Activated CD4-positive, alpha-beta T cell treated with anti-CD3 and anti-CD28 coated beads, Interleukin-2, amount 10 ng/mL, durations not matched to agents 24 days and 14 days (primary cell): ENCODE results near the gene LYRM1. TPM values are rescaled to one million over a fixed set of nuclear protein-coding genes. Genes with fewer than 3 reads are reported as not detected.

Experiments
- DNase-seq: peaks from one replicate; pipeline ENCODE4 v3.0.0; 2022
- H3K27ac Mint-ChIP-seq: one replicate; pipeline ENCODE4 v1.8.0; 2022; ENCODE audit warnings: mild to moderate bottlenecking, mixed read lengths
- H3K27me3 Mint-ChIP-seq: one replicate; pipeline ENCODE4 v1.8.0; 2022; ENCODE audit warnings: mixed read lengths
- H3K36me3 Mint-ChIP-seq: one replicate; pipeline ENCODE4 v1.8.0; 2022; ENCODE audit warnings: low read depth, mild to moderate bottlenecking, mixed read lengths
- H3K4me1 Mint-ChIP-seq: one replicate; pipeline ENCODE4 v1.8.0; 2021; ENCODE audit warnings: mixed read lengths
- H3K4me3 Mint-ChIP-seq: one replicate; pipeline ENCODE4 v1.8.0; 2022; ENCODE audit warnings: mild to moderate bottlenecking, moderate library complexity, mixed read lengths
- H3K9me3 Mint-ChIP-seq: one replicate; pipeline ENCODE4 v1.8.0; 2021; ENCODE audit warnings: mixed read lengths
- intact Hi-C: fragments of 100-400 bp; cut with micrococcal nuclease; formaldehyde crosslinking; loops from one replicate; pipeline ENCODE4 v1.15.1; 2023
- total RNA-seq: library from RNA; stranded (reverse); gene quantifications from 2 replicates; pipeline ENCODE4 v1.2.3, GENCODE V29; 2022

The LYRM1 gene
- total RNA-seq, 1 donor from 2014 or later = 20.9 TPM

- DNase-seq = no peak
- Mint-ChIP-seq H3K27ac (peak overlapping the region; percentile 26), H3K4me3 (peak overlapping the region; percentile 29), H3K4me1 (peaks cover 49% of the 10 kb centered on the region), H3K36me3 (peaks cover 35% of the 10 kb centered on the region), H3K9me3 (no peaks in the 10 kb centered on the region), H3K27me3 (no peaks in the 10 kb centered on the region)
- intact Hi-C loops = no loop called here
These were observed 21.2 kb upstream of the LYRM1 start for GRCh38 chr16:20879175-20880040.

GRCh38 chr16:20880867-20881502 lies 19.6 kb upstream of the LYRM1 start:
- intact Hi-C loops = no loop called here
- no peaks in the 10 kb centered on the region for H3K27me3 Mint-ChIP-seq
- peaks cover 47% of the 10 kb centered on the region for H3K4me1 Mint-ChIP-seq
- no peak overlapping the region for H3K4me3 Mint-ChIP-seq
- H3K9me3 Mint-ChIP-seq = no peaks in the 10 kb centered on the region
- no peak overlapping the region for H3K27ac Mint-ChIP-seq
- no peak for DNase-seq
- peaks cover 35% of the 10 kb centered on the region for H3K36me3 Mint-ChIP-seq

- no peak overlapping the region for H3K27ac Mint-ChIP-seq
- H3K9me3 Mint-ChIP-seq = no peaks in the 10 kb centered on the region
- no peak for DNase-seq
- H3K36me3 Mint-ChIP-seq = peaks cover 35% of the 10 kb centered on the region
- H3K4me1 Mint-ChIP-seq = peaks cover 45% of the 10 kb centered on the region
- no peaks in the 10 kb centered on the region for H3K27me3 Mint-ChIP-seq
- intact Hi-C loops = no loop called here
- H3K4me3 Mint-ChIP-seq = no peak overlapping the region
These were observed 19.1 kb upstream of the LYRM1 start for GRCh38 chr16:20881503-20881878.

- H3K4me1 Mint-ChIP-seq = peaks cover 41% of the 10 kb centered on the region
- H3K27ac Mint-ChIP-seq = peak overlapping the region; percentile 22
- DNase-seq = no peak
- intact Hi-C loops = loop anchor here (1.0 to 2.0 kb wide), 2 partner anchors 9 to 17 kb away; partner anchors contain the start of genes DCUN1D3 and LYRM1
- H3K36me3 Mint-ChIP-seq = peaks cover 30% of the 10 kb centered on the region
- no peaks in the 10 kb centered on the region for H3K27me3 Mint-ChIP-seq
- H3K4me3 Mint-ChIP-seq = peak overlapping the region; percentile 1
- H3K9me3 Mint-ChIP-seq = peaks cover 3% of the 10 kb centered on the region
These were observed 16.9 kb upstream of the LYRM1 start for GRCh38 chr16:20883554-20884239.

- Mint-ChIP-seq H3K27ac (peak overlapping the region; percentile 22), H3K27me3 (no peaks in the 10 kb centered on the region), H3K36me3 (peaks cover 29% of the 10 kb centered on the region), H3K4me3 (peak overlapping the region; percentile 1), H3K9me3 (peaks cover 3% of the 10 kb centered on the region), H3K4me1 (peaks cover 36% of the 10 kb centered on the region)
- intact Hi-C loops = loop anchor here (1.0 to 2.0 kb wide), 2 partner anchors 10 to 17 kb away; partner anchors contain the start of genes DCUN1D3 and LYRM1
- DNase-seq = peak; percentile 68
These were observed 16.4 kb upstream of the LYRM1 start for GRCh38 chr16:20884240-20884556.

- Mint-ChIP-seq H3K27ac (no peak overlapping the region), H3K4me3 (no peak overlapping the region), H3K36me3 (peaks cover 32% of the 10 kb centered on the region), H3K9me3 (peaks cover 3% of the 10 kb centered on the region), H3K4me1 (peaks cover 32% of the 10 kb centered on the region), H3K27me3 (no peaks in the 10 kb centered on the region)
- intact Hi-C loops = no loop called here
- DNase-seq = no peak
These were observed 14.3 kb upstream of the LYRM1 start for GRCh38 chr16:20886320-20886719.

- Mint-ChIP-seq H3K36me3 (peaks cover 40% of the 10 kb centered on the region), H3K27ac (no peak overlapping the region), H3K27me3 (no peaks in the 10 kb centered on the region), H3K9me3 (peaks cover 3% of the 10 kb centered on the region), H3K4me3 (no peak overlapping the region), H3K4me1 (peaks cover 32% of the 10 kb centered on the region)
- intact Hi-C loops = no loop called here
- no peak for DNase-seq
These were observed 13.4 kb upstream of the LYRM1 start for GRCh38 chr16:20887207-20887606.

GRCh38 chr16:20889625-20890275 lies 10.8 kb upstream of the LYRM1 start:
- Mint-ChIP-seq H3K4me3 (no peak overlapping the region), H3K36me3 (peaks cover 42% of the 10 kb centered on the region), H3K9me3 (peaks cover 3% of the 10 kb centered on the region), H3K27me3 (no peaks in the 10 kb centered on the region), H3K4me1 (peaks cover 30% of the 10 kb centered on the region), H3K27ac (no peak overlapping the region)
- DNase-seq = no peak
- intact Hi-C loops = no loop called here

- DNase-seq = no peak
- intact Hi-C loops = no loop called here
- Mint-ChIP-seq H3K27me3 (no peaks in the 10 kb centered on the region), H3K4me1 (peaks cover 46% of the 10 kb centered on the region), H3K9me3 (no peaks in the 10 kb centered on the region), H3K4me3 (no peak overlapping the region), H3K27ac (no peak overlapping the region), H3K36me3 (peaks cover 45% of the 10 kb centered on the region)
These were observed 6.2 kb upstream of the LYRM1 start for GRCh38 chr16:20894388-20894787.

GRCh38 chr16:20897253-20897897 lies 3.2 kb upstream of the LYRM1 start:
- H3K4me1 Mint-ChIP-seq = peaks cover 52% of the 10 kb centered on the region
- H3K27me3 Mint-ChIP-seq = no peaks in the 10 kb centered on the region
- no peaks in the 10 kb centered on the region for H3K9me3 Mint-ChIP-seq
- peaks cover 45% of the 10 kb centered on the region for H3K36me3 Mint-ChIP-seq
- peak overlapping the region; percentile 89 for H3K4me3 Mint-ChIP-seq
- H3K27ac Mint-ChIP-seq = peak overlapping the region; percentile 96
- DNase-seq = no peak
- intact Hi-C loops = no loop called here

GRCh38 chr16:20897922-20898321 lies 2.6 kb upstream of the LYRM1 start:
- Mint-ChIP-seq H3K4me1 (peaks cover 54% of the 10 kb centered on the region), H3K36me3 (peaks cover 44% of the 10 kb centered on the region), H3K9me3 (no peaks in the 10 kb centered on the region), H3K4me3 (peak overlapping the region; percentile 89), H3K27me3 (no peaks in the 10 kb centered on the region), H3K27ac (peak overlapping the region; percentile 96)
- no peak for DNase-seq
- intact Hi-C loops = no loop called here

GRCh38 chr16:20899071-20899470 lies 1.5 kb upstream of the LYRM1 start:
- Mint-ChIP-seq H3K36me3 (peaks cover 49% of the 10 kb centered on the region), H3K27me3 (no peaks in the 10 kb centered on the region), H3K27ac (peak overlapping the region; percentile 96), H3K9me3 (no peaks in the 10 kb centered on the region), H3K4me1 (peaks cover 63% of the 10 kb centered on the region), H3K4me3 (peak overlapping the region; percentile 89)
- no peak for DNase-seq
- intact Hi-C loops = no loop called here
